A549 (cell line): Measurements from ENCODE around the gene CHMP2B. TPM values are rescaled to one million over a fixed set of nuclear protein-coding genes. Genes with fewer than 3 reads are reported as not detected.

ENCODE experiments used
- ATAC-seq, 2 experiments: fragments of 200-7000 bp in 1 of 2; fragments of >200 bp in 1 of 2; cut with Nextera tagmentation in 1 of 2; cut with Tn5 transposase in 1 of 2; 3 replicates each; pipeline versions ENCODE4 v1.8.0 to v1.9.1; 2018 to 2020; ENCODE audit warnings: mild to moderate bottlenecking in 1 of 2, moderate library complexity in 1 of 2
- CTCF ChIA-PET: fragments of 300-600 bp; sonication (Branson Sonifier 250); formaldehyde crosslinking; extraction: SDS; loops from one replicate; lab custom pipeline; 2021; ENCODE audit warnings: antibody characterized with exemption, inconsistent platforms; lab: Yijun Ruan, JAX
- POLR2A ChIA-PET: fragments of 350-600 bp; formaldehyde crosslinking; extraction: SDS; loops from one replicate; lab custom pipeline; 2021; ENCODE audit warnings: antibody characterized with exemption, inconsistent platforms; lab: Yijun Ruan, JAX
- DNase-seq, 2 experiments: peaks; one replicate each; pipeline versions ENCODE4 v3.0.0 to v3.0.0-alpha.2; 2011 to 2016; ENCODE audit warnings: low read depth in 1 of 2, low spot score in 1 of 2
- FAIRE-seq: peaks from 2 replicates; lab custom pipeline; 2011; peaks lifted over from hg19 to GRCh38; lab: Jason Lieb, UNC
- H3K27ac ChIP-seq, 2 experiments: fragments of >200 bp; sonication (Bioruptor Twin); formaldehyde crosslinking; 3 replicates each; pipeline ENCODE4 v1.5.1; 2016 to 2017
- H3K4me1 ChIP-seq: fragments of >200 bp; sonication (Bioruptor Twin); formaldehyde crosslinking; 3 replicates; pipeline ENCODE4 v1.6.1; 2016
- H3K4me2 ChIP-seq: fragments of >200 bp; sonication (Bioruptor Twin); formaldehyde crosslinking; 3 replicates; pipeline ENCODE4 v1.6.1; 2016
- H3K4me3 ChIP-seq: fragments of >200 bp; sonication (Bioruptor Twin); formaldehyde crosslinking; 3 replicates; pipeline ENCODE4 v1.5.1; 2016
- H3K9me3 ChIP-seq: fragments of >200 bp; sonication (Bioruptor Twin); formaldehyde crosslinking; 3 replicates; pipeline ENCODE4 v1.6.1; 2016
- BHLHE40 ChIP-seq: IDR thresholded peaks from 2 replicates; pipeline ENCODE4 v1.6.1; 2012; ENCODE audit warnings: low read depth, low read length, inconsistent platforms
- CTCF ChIP-seq: fragments of >200 bp; sonication (Bioruptor Twin); formaldehyde crosslinking; IDR thresholded peaks from 3 replicates; pipeline ENCODE4 v1.5.1; 2016
- EHMT2 ChIP-seq: fragments of 200-600 bp; sonication (generic); IDR thresholded peaks from 2 replicates; pipeline ENCODE4 v1.6.1; 2016; ENCODE audit warnings: antibody characterized with exemption, low read depth, mild to moderate bottlenecking, moderate library complexity
- ESRRA ChIP-seq: fragments of 150-350 bp; IDR thresholded peaks from 2 replicates; pipeline ENCODE4 v1.6.1; 2014; ENCODE audit warnings: mild to moderate bottlenecking, low read length, borderline replicate concordance
- HES2 ChIP-seq: fragments of >200 bp; sonication (Bioruptor Twin); formaldehyde crosslinking; IDR thresholded peaks from 2 replicates; pipeline ENCODE4 v1.6.1; 2016
- HOXB5 ChIP-seq: fragments of 250-450 bp; sonication (Bioruptor Pico); IDR thresholded peaks from 2 replicates; pipeline ENCODE4 v1.5.0; 2020; ENCODE audit warnings: mild to moderate bottlenecking, moderate library complexity
- KDM1A ChIP-seq: fragments of 200-600 bp; sonication (generic); IDR thresholded peaks from 2 replicates; pipeline ENCODE4 v1.6.1; 2016; ENCODE audit warnings: low read depth, mild to moderate bottlenecking
- MAFK ChIP-seq: fragments of 450-650 bp; IDR thresholded peaks from 2 replicates; pipeline ENCODE4 v1.6.1; 2014; ENCODE audit not compliant: partially characterized antibody
- MYC ChIP-seq: IDR thresholded peaks from 2 replicates; pipeline ENCODE4 v1.6.1; 2012; ENCODE audit warnings: mild to moderate bottlenecking, inconsistent platforms, low read length, improper control_type of control experiment, borderline replicate concordance
- NFE2L2 ChIP-seq: fragments of 150-350 bp; conservative IDR thresholded peaks from 2 replicates; pipeline ENCODE4 v1.6.1; 2014; ENCODE audit warnings: low read length
- POLR2A ChIP-seq: IDR thresholded peaks from 2 replicates; pipeline ENCODE4 v1.6.1; 2012; ENCODE audit warnings: mild to moderate bottlenecking, low read length
- RAD21 ChIP-seq, 2 experiments: fragments of >200 bp in 1 of 2; sonication (Bioruptor Twin) in 1 of 2; formaldehyde crosslinking in 1 of 2; IDR thresholded peaks in 1 of 2; conservative IDR thresholded peaks in 1 of 2; 2 replicates in 1 of 2; 3 replicates in 1 of 2; pipeline ENCODE4 v1.6.1; 2012 to 2018; ENCODE audit warnings: inconsistent platforms in 1 of 2
- RCOR1 ChIP-seq: fragments of 150-350 bp; IDR thresholded peaks from 2 replicates; pipeline ENCODE4 v1.6.1; 2014; ENCODE audit warnings: antibody characterized with exemption, low read length, low read depth
- RNF2 ChIP-seq: fragments of 200-600 bp; sonication (generic); IDR thresholded peaks from 2 replicates; pipeline ENCODE4 v1.6.1; 2016; ENCODE audit warnings: low read depth, mild to moderate bottlenecking, antibody characterized with exemption, moderate library complexity, borderline replicate concordance
- SMC3 ChIP-seq: fragments of >200 bp; sonication (Bioruptor Twin); formaldehyde crosslinking; IDR thresholded peaks from 3 replicates; pipeline ENCODE4 v1.6.1; 2018; ENCODE audit warnings: inconsistent platforms
- SREBF2 ChIP-seq: fragments of 450-650 bp; IDR thresholded peaks from 2 replicates; pipeline ENCODE4 v1.6.1; 2014; ENCODE audit warnings: mild to moderate bottlenecking, moderate library complexity
- ZC3H11A ChIP-seq: fragments of 450-650 bp; IDR thresholded peaks from 2 replicates; pipeline ENCODE4 v1.6.1; 2014; ENCODE audit warnings: antibody characterized with exemption, mild to moderate bottlenecking
- ZNF302 ChIP-seq: fragments of 250-450 bp; sonication (Bioruptor Pico); IDR thresholded peaks from 2 replicates; pipeline ENCODE4 v1.9.0; 2021; ENCODE audit warnings: inconsistent platforms, mild to moderate bottlenecking, moderate library complexity
- WGBS: methylation state at CpG from one replicate; pipeline ENCODE4 v1.1.6; 2017; ENCODE audit errors: missing lambda C conversion rate; 5-methylcytosine and 5-hydroxymethylcytosine counted together
- polyA plus RNA-seq, 4 experiments: library from polyadenylated mRNA; depleted of rRNA in 3 of 4; stranded (reverse); fragments of >200 nt; fragmentation: RNase III in 1 of 4; extraction: RNeasy Plus Mini Kit Qiagen cat#74134 plus additional on column Dnase treatment in 1 of 4; gene quantifications; 2 replicates in 3 of 4; 3 replicates in 1 of 4; pipeline ENCODE4 v1.2.3, GENCODE V29; 2011 to 2017
- TF ChIP-seq, protein P1 (sequence below): IDR thresholded peaks from 2 replicates; pipeline ENCODE4 v1.6.1; 2012
- TF ChIP-seq, protein P2 (sequence below): IDR thresholded peaks from 2 replicates; pipeline ENCODE4 v1.6.1; 2012; ENCODE audit warnings: low read depth, borderline replicate concordance

The CHMP2B gene
- polyA plus RNA-seq, 2 of the 4 experiments (the other 2 are of a cell fraction): 57.2 to 85.8 TPM

DNA sequence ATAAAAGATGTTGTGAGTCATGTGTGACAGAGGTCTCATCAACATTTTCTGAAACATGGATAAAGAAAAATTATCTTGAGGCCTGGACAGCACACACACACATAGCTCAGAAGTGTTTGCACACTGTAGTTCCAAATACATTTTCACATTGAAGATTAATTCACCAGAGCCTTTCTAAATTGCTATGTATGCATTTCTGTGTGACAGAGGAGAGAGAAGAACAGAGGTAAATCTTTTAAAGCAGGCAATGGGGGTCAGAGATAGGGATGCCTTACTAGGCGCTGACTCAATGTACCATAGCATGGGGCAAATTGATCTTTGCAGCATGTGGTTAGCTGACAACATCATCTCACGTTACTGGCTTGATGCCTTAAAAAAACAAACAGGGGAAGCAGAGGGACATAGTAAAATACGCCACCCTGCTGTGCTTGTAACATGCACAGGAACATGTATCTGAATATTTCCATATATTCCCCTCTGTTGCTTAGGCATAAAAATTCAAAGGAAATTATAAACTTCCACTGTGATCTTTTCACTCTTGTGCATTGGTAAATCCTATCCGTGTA lies 41.6 kb downstream of the CHMP2B start:
- CTCF ChIA-PET: interaction anchor here (1.0 kb wide), 2 partner anchors 9 to 235 kb away, joined by 3 to 4 read pairs; no protein-coding TSS in a partner anchor

GRCh38 chr3:87269723-87270122 lies 42.6 kb downstream of the CHMP2B start:
- Histone ChIP-seq H3K9me3 (no peaks in the 10 kb centered on the region), H3K27ac (no peak overlapping the region), H3K4me2 (no peak overlapping the region), H3K4me3 (no peak overlapping the region), H3K4me1 (peaks cover 5% of the 10 kb centered on the region)
- no peak for ATAC-seq
- POLR2A ChIA-PET: no interaction called here
- TF ChIP-seq EHMT2: no peak
- TF ChIP-seq BHLHE40: no peak
- no peak for TF ChIP-seq POLR2A
- no peak for TF ChIP-seq NFE2L2
- TF ChIP-seq ESRRA: no peak
- TF ChIP-seq RCOR1: no peak
- TF ChIP-seq ZNF302 (CRISPR knock-in tag): no peak
- no peak for TF ChIP-seq CTCF
- TF ChIP-seq SMC3: no peak
- TF ChIP-seq HES2: no peak
- no peak for TF ChIP-seq ZC3H11A
- TF ChIP-seq RAD21 (conservative IDR thresholded peaks at IDR 0.05 in 1 of 2, IDR thresholded peaks at IDR 0.05 in 1 of 2): no peak
- no peak for TF ChIP-seq MYC
- TF ChIP-seq SREBF2: no peak
- TF ChIP-seq KDM1A: no peak
- TF ChIP-seq RNF2: no peak
- TF ChIP-seq HOXB5 (CRISPR knock-in tag): no peak
- FAIRE-seq: no peak
- CTCF ChIA-PET: interaction anchor here (0.7 to 1.3 kb wide), 4 partner anchors 9 to 832 kb away, joined by 3 to 7 read pairs (median 4); no protein-coding TSS in a partner anchor
- DNase-seq: no peak

More for the DNA sequence above, 41.6 kb downstream of the CHMP2B start:
- H3K4me3 ChIP-seq: no peak overlapping the region
- FAIRE-seq (no peak), ATAC-seq (no peak), DNase-seq (no peak)
- WGBS: 82% methylated on average over 4 of the region's 4 CpGs
- no peaks in the 10 kb centered on the region for H3K9me3 ChIP-seq
- TF ChIP-seq MAFK (peak; percentile 70), BHLHE40 (no peak)
- TF ChIP-seq, protein P1, sequence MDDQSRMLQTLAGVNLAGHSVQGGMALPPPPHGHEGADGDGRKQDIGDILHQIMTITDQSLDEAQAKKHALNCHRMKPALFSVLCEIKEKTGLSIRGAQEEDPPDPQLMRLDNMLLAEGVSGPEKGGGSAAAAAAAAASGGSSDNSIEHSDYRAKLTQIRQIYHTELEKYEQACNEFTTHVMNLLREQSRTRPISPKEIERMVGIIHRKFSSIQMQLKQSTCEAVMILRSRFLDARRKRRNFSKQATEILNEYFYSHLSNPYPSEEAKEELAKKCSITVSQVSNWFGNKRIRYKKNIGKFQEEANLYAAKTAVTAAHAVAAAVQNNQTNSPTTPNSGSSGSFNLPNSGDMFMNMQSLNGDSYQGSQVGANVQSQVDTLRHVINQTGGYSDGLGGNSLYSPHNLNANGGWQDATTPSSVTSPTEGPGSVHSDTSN: no peak
- TF ChIP-seq, protein P2, sequence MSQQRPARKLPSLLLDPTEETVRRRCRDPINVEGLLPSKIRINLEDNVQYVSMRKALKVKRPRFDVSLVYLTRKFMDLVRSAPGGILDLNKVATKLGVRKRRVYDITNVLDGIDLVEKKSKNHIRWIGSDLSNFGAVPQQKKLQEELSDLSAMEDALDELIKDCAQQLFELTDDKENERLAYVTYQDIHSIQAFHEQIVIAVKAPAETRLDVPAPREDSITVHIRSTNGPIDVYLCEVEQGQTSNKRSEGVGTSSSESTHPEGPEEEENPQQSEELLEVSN: no peak
- H3K27ac ChIP-seq: no peak overlapping the region
- H3K4me2 ChIP-seq: no peak overlapping the region
- H3K4me1 ChIP-seq: peaks cover 12% of the 10 kb centered on the region
- POLR2A ChIA-PET: no interaction called here
